COLO668 (cell line): ENCODE measurements around the gene EEFSEC.

Experiments used
- DNase-seq: peaks from one replicate; lab custom pipeline; 2025; ENCODE audit not compliant: unreplicated experiment; lab: John Stamatoyannopoulos, UW

EEFSEC gene, protein sequence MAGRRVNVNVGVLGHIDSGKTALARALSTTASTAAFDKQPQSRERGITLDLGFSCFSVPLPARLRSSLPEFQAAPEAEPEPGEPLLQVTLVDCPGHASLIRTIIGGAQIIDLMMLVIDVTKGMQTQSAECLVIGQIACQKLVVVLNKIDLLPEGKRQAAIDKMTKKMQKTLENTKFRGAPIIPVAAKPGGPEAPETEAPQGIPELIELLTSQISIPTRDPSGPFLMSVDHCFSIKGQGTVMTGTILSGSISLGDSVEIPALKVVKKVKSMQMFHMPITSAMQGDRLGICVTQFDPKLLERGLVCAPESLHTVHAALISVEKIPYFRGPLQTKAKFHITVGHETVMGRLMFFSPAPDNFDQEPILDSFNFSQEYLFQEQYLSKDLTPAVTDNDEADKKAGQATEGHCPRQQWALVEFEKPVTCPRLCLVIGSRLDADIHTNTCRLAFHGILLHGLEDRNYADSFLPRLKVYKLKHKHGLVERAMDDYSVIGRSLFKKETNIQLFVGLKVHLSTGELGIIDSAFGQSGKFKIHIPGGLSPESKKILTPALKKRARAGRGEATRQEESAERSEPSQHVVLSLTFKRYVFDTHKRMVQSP

GRCh38 chr3:128153156-128154041, at the start of gene EEFSEC:
EEFSEC (plus strand) TSS chr3:128153481; CDS start chr3:128153508, 27 bp downstream.
- DNase-seq, result peak; percentile 78

DNA sequence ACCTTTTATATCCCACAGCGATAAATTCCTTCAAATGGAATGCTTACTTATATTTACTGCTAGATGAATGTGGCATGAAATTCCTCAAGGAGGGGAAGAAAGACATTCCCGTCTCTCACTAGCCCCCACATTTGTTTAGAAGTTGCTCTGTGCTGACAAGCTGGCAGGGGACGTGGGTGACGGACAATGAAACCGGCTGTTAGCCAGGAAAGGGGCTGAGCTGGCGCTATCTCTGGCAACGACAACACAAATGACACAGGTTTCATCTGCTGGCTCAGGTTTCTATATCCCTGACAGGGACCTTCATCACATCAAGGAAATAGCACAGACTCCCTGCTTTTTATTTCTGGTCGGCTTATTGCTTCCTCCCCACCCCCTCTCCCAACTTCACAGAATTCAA, 45.4 kb upstream of the EEFSEC start:
- no peak for DNase-seq

DNA sequence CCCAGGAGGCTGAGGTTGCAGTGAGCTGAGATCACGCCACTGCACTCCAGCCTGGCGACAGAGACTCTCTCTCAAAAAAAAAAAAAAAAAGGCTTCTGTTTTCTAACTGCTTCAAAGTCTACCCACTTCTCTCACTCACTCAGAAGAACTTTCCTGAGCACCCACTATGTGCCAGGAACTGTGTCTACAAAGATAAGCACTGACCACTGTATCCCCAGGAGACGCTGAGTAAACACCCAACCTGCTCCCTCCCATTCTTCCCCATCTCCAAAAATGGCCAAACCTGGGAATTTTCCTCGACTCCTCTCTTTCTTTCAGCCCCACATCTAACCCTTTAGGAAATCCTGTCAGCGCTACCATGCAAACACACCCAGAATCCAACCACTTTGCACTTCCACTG, 42.1 kb upstream of the EEFSEC start:
- no peak for DNase-seq

- DNase-seq, result peak; percentile 38
These were observed 40.8 kb upstream of the EEFSEC start for GRCh38 chr3:128112357-128112968.

DNA sequence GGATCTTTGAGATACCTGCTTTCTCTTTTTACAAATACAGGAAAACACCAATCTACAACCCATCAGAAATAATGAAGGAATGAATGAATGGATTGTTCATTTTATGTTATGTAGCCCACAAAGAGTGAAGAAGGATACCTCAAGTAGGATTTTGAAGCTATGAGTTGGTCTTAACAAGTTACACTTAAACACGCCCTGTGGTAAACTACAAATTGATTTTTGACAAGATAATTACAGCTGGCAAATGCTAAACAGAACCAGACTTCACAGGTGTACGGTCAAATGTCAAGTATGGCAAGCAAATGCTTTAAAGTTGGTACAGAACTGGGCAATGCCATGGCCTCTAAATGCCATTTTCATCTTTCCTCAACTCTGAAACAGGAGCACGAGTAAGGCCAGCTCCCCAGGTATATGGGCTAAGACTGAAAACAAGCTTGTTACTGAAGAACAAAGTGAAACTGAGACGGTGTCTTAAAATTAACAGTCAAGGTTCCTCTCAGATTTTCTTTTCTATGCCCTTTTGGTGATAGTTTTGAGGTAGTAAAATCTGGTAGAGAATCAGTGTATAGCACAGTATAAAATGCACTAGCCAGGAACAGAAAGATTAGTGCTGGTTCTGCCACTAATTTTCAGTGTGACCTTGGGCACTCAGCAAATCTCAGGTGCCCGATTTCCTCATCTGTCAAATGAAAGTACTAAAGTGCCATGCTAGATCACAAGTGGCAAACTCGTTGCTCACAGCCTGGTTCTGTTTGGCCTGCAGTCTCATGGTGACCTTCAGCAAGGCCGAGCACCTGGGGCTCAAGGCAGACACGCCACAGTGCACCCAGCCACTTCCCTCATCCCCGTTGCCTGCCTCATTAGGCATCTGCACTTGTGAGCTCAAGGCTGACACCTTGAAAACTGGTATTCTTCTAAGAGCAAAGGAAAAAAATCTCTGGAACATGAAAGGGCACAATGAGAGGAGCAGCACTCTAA, 39.2 kb upstream of the EEFSEC start:
- DNase-seq, result peak; percentile 10

- no peak for DNase-seq
These were observed 31.3 kb upstream of the EEFSEC start for GRCh38 chr3:128122013-128122412.

DNA sequence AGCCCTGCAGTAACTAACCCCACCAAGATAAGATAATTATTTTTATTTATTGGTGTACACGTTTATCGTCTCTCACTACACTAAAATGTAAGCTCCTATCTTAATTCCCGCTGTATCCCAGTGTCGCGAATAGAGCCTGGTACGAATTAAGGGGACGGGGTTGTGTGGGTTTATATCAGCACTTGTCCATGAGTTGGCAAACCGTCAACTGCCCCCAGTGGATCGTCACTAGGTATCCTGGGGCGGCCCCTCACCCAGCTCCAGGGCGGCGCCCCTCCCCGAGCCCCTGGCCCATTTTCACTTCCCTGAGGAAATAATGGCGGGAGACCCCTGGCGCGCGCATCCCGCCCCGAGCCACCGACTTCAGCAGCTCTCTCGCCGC, 30.1 kb upstream of the EEFSEC start:
- DNase-seq, result no peak

- peak; percentile 95 for DNase-seq
These were observed 29.5 kb upstream of the EEFSEC start, which contains the start of gene RUVBL1 for GRCh38 chr3:128123538-128124368. RUVBL1 (minus strand) TSS chr3:128123812; CDS start chr3:128123724, 88 bp downstream.

GRCh38 chr3:128127236-128127635, 26.0 kb upstream of the EEFSEC start:
- no peak for DNase-seq

DNA sequence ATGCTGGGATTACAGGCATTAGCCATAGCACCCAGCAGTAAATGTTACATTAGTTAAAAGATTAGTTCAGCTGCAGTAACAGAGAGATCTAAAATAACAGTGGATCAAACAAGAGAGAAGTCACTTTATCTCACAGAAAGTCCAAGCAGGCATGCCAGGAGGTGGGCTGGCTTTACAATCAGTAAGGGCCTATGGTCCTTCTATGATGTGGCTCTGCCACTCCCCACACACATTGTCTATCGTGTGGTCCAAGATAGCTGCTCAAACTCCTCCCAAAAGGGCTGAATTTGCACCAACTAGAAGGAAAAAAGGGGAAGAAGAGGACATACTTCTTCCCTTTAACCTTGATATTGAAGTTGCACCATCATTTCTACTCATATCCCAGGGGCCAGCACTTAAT, 25.0 kb upstream of the EEFSEC start:
- no peak for DNase-seq

DNA sequence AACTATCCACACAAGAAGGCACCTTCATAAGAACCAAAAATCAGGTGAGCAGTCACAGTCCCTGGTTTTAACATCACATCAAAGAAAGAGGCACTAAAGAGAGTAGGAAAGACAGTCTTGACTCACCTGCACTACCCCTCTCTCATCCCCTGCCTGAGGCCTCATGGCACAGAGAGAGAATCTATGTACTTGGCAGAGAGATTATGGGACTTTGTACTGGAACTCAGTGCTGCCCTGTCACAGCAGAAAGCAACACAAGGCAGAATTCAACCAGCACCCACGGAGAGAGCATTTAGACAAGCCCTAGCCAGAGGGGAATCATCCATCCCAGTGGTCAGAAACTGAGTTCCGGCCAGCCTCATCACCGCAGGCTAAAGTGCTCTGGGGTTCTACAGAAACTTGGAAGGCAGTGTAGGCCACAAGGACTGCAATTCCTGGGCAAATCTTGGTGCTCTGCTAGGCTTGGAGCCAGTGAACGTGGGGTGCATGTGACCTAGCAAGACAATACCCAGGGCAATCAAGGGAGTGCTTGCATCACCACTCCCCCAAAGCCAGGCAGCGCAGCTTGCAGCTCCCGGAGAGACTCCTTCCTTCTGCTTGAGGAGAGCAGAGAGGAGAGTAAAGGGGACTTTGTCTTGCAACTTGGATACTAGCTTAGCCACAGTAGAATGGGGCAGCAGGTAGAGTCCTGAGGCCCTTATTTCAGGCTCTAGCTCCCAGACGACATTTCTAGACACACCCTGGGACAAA, 21.2 kb upstream of the EEFSEC start:
- DNase-seq, result no peak

DNA sequence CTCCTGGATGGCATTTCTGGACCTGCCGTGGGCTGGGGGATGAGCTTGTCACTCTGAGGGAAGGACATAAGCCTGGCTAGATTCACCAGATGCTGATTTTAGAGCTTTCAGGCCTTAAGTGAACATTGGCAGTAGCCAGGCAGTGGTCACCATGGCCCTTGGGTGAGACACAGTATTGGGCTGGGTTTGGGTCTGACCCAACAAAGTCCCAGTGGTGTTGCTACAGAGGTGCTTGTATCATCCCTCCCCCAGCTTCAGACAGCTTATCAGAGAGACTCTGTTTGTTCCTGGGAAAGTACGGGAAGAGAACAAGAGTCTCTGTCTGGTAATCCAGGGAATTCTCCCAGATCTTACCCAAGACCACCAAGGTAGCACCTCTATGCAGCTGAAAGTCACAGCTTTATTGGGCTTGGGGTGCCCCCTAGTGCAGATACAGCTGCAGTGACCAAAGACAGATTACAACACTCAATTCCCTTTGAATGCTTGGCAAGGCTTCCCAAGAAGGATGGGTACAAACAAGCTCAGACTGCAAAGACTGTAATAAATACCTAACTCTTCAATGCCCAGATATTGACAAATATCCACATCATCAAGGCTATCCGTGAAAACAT, 19.9 kb upstream of the EEFSEC start:
- peak; percentile 14 for DNase-seq

- DNase-seq, result no peak
These were observed 9.8 kb upstream of the EEFSEC start for GRCh38 chr3:128143496-128143895.

DNA sequence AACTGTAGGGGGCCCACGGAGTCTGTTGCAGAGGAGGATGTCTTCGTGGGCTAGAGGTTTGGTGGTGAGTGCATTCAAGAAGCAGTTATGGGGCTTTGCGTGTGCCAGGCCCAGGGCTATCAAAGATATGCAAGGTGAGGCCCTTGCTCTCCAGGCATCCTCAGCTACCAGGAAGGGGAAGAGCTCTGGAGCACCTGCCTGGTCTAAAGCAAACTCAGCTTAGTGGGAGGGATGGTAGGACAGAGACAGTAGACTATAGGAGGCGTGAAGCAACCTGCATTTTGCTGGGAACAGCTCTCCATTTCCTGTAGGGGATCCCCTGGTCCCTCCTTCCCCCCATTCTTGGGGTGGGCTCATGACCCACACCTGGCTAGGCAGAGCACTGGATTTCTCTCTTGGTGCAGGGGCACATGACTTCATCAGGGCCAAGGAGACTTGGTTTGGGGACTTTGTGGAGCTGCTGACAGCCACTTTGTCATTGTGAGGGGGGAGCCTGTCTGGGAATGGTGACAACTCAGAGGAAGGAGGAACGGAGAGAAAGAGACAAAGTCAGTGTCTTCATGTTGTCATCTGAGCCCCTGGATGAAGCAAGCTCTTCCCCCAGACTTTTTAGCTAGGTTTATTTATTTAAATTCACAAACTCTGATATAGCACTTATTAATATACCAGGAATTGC, 8.6 kb upstream of the EEFSEC start:
- no peak for DNase-seq

- no peak for DNase-seq
These were observed 8.0 kb upstream of the EEFSEC start for GRCh38 chr3:128145279-128145678.

DNA sequence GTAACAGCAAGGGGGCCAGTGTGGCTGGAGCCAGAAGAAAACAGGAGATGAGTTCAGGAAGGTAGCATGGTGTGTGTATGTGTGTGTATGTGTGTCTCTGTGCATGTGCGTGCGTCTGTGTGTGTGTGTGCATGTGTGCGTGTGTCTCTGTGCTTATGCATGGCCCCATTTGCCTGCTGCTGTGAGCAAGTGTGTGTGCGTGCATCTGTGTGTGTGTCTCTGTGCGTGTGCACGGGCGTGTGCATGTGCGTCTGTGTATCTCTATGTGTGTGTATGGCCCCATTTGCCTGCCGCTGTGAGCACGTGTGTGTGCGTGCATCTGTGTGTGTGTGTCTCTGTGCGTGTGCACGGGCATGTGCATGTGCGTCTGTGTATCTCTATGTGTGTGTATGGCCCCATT, 7.1 kb upstream of the EEFSEC start:
- no peak for DNase-seq

DNA sequence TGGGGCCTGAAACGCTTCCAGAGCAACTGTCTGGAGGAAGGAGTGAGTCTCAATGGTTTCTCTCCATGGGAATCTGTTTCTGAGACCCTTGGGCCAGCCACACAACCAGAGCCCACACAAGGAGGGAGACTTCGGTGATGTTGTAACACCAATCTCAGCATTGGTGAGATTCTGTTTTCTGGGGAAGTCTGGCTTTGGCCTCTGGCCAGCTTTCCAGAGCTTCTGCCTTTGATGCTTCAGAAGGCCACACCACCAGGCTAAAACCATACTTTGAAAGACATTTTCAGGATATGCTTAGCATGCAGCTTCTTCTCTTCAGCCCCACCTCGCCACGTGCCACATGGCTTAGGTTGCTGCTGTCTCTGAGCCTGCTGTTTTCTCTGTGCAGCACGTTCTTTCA, 3.6 kb upstream of the EEFSEC start:
- DNase-seq, result no peak
